ENCODE measurements around the gene RNF144B. TPM values are rescaled to one million over a fixed set of nuclear protein-coding genes. Genes with fewer than 3 reads are reported as not detected.

The RNF144B gene
- total RNA-seq, 1 donor from 2014 or later, result 14.7 TPM

GRCh38 chr6:18423426-18423825, 36.3 kb downstream of the RNF144B start:
- peaks cover 5% of the 10 kb centered on the region for H3K36me3 Mint-ChIP-seq (ENCODE audit: unreplicated experiment)
- no peak for DNase-seq (ENCODE audit: extremely low spot score, unreplicated experiment)
- no peak overlapping the region for H3K27ac Mint-ChIP-seq (ENCODE audit: unreplicated experiment)
- no peaks in the 10 kb centered on the region for H3K9me3 Mint-ChIP-seq (ENCODE audit: unreplicated experiment)
- H3K4me1 Mint-ChIP-seq (ENCODE audit: unreplicated experiment), result peaks cover 4% of the 10 kb centered on the region
- TF ChIP-seq CTCF (IDR thresholded peaks at IDR 0.05), result no peak
- H3K4me3 Mint-ChIP-seq (ENCODE audit: unreplicated experiment), result no peak overlapping the region
- H3K27me3 Mint-ChIP-seq (ENCODE audit: unreplicated experiment), result no peaks in the 10 kb centered on the region

GRCh38 chr6:18424201-18424600, 37.1 kb downstream of the RNF144B start:
- Mint-ChIP-seq H3K27ac (ENCODE audit: unreplicated experiment) (no peak overlapping the region), H3K4me1 (ENCODE audit: unreplicated experiment) (peaks cover 4% of the 10 kb centered on the region), H3K27me3 (ENCODE audit: unreplicated experiment) (no peaks in the 10 kb centered on the region)

DNA sequence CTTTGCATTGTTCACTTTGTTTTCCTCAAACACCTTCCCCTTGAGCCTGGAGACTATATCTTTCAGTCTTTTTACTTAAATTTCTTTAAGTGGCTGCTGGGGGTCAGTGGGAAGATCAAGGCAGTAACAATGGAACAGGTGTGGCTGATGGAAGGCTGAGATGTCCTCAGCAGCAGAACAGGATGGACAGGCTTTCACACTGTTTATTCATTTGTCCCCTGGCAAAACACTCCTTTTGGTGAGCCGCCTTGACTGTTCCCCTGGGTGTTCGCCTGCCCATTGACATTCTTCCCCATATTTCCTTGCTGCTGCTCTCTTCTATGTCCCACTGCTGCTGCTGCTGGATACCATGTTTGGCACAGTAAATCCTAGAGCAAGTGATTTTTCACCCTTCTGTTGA, 38.1 kb downstream of the RNF144B start:
- H3K36me3 Mint-ChIP-seq (ENCODE audit: unreplicated experiment), result peaks cover 5% of the 10 kb centered on the region
- DNase-seq (ENCODE audit: extremely low spot score, unreplicated experiment), result no peak
- no peak for TF ChIP-seq CTCF (IDR thresholded peaks at IDR 0.05)

More at GRCh38 chr6:18424201-18424600, 37.1 kb downstream of the RNF144B start:
- TF ChIP-seq CTCF (IDR thresholded peaks at IDR 0.05), result no peak
- Mint-ChIP-seq H3K4me3 (ENCODE audit: unreplicated experiment) (no peak overlapping the region), H3K9me3 (ENCODE audit: unreplicated experiment) (no peaks in the 10 kb centered on the region), H3K36me3 (ENCODE audit: unreplicated experiment) (peaks cover 5% of the 10 kb centered on the region)
- no peak for DNase-seq (ENCODE audit: extremely low spot score, unreplicated experiment)

GRCh38 chr6:18427296-18427695, 40.1 kb downstream of the RNF144B start:
- H3K36me3 Mint-ChIP-seq (ENCODE audit: unreplicated experiment), result peaks cover 5% of the 10 kb centered on the region
- no peak overlapping the region for H3K27ac Mint-ChIP-seq (ENCODE audit: unreplicated experiment)
- H3K9me3 Mint-ChIP-seq (ENCODE audit: unreplicated experiment), result no peaks in the 10 kb centered on the region
- H3K27me3 Mint-ChIP-seq (ENCODE audit: unreplicated experiment), result no peaks in the 10 kb centered on the region
- no peak for DNase-seq (ENCODE audit: extremely low spot score, unreplicated experiment)
- TF ChIP-seq CTCF (IDR thresholded peaks at IDR 0.05), result no peak
- no peak overlapping the region for H3K4me3 Mint-ChIP-seq (ENCODE audit: unreplicated experiment)
- H3K4me1 Mint-ChIP-seq (ENCODE audit: unreplicated experiment), result peaks cover 8% of the 10 kb centered on the region

More for the DNA sequence above, 38.1 kb downstream of the RNF144B start:
- Mint-ChIP-seq H3K4me3 (ENCODE audit: unreplicated experiment) (no peak overlapping the region), H3K9me3 (ENCODE audit: unreplicated experiment) (no peaks in the 10 kb centered on the region), H3K27me3 (ENCODE audit: unreplicated experiment) (no peaks in the 10 kb centered on the region), H3K27ac (ENCODE audit: unreplicated experiment) (no peak overlapping the region), H3K4me1 (ENCODE audit: unreplicated experiment) (peaks cover 4% of the 10 kb centered on the region)

GRCh38 chr6:18429655-18430297, 42.6 kb downstream of the RNF144B start:
- Mint-ChIP-seq H3K9me3 (ENCODE audit: unreplicated experiment) (no peaks in the 10 kb centered on the region), H3K27me3 (ENCODE audit: unreplicated experiment) (no peaks in the 10 kb centered on the region)

More at GRCh38 chr6:18429655-18430297, 42.6 kb downstream of the RNF144B start:
- TF ChIP-seq CTCF (IDR thresholded peaks at IDR 0.05), result no peak
- no peak for DNase-seq (ENCODE audit: extremely low spot score, unreplicated experiment)
- peaks cover 5% of the 10 kb centered on the region for H3K36me3 Mint-ChIP-seq (ENCODE audit: unreplicated experiment)
- peaks cover 21% of the 10 kb centered on the region for H3K4me1 Mint-ChIP-seq (ENCODE audit: unreplicated experiment)
- H3K27ac Mint-ChIP-seq (ENCODE audit: unreplicated experiment), result no peak overlapping the region
- H3K4me3 Mint-ChIP-seq (ENCODE audit: unreplicated experiment), result no peak overlapping the region
